HG02938 (cell line): ENCODE measurements around the gene TMEM53.

Source experiments
- ATAC-seq: cut with Tn5 transposase; IDR thresholded peaks from one replicate; pipeline ENCODE4 v1.9.1; 2021; ENCODE audit warnings: mild to moderate bottlenecking, moderate library complexity; ENCODE audit not compliant: unreplicated experiment

The TMEM53 gene

DNA sequence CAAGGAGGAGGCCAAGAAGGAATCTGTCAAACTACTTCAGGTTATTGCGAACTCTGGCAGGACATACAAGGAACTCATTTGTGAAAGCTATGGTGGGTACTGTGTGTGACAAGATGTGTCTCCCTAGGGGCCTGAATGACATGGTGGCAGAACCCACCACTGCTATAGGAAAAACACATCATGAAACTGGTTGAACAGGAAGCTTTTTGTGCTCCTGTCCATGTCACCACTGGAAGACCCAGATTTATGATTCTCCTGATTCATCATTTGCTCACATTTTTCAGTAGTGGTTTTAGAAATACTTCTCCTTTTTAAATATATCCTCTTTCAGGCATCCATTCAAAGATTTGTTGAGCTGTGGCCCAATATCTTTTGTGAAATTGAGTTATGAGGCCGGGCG, 23.9 kb upstream of the TMEM53 start:
- no peak for ATAC-seq

DNA sequence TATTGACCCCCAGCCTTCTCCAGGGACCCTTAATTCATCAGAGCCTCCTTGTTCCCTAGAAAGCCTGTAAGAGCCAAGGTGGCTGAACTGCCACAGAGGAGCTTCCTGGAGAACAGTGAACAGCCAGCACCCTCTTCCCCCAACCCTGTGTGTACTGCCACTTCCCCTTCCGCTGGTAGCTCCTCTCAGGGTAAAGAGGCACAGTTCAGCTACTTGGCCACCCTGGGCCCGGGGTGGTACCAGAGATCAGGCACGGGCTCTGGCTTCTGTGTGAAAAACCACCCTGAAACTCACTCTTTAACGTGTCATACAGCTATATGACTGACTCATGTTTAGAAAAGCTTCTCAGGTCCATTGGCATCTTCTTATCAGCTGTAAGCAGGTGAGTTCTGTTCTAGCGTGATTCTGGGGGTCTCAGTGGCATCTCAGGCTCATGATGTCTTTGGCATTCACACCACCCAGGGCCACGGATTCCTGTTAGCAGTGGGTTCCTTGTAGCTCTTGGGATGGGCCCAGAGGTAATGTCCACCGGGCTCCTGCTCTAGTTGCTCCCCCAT, 22.6 kb upstream of the TMEM53 start:
- no peak for ATAC-seq

DNA sequence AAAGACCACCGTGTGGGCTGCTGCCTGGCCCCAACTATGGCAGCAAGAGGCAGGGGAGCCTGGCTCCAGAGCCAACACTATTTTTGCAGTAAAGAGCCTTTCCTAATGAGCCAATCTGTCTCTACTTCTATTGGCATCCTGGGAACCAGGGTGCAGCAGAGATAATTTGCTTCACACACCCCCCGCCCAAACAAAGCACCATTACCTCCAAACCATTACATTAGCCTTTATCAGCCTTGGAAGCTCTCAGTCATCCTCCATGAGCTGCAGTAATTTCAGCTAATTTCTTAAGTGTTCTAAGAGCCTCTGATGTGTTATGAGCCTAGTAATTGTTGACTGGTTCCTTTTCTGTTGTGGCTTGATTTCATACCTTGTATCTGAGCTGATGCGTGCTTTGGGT, 21.8 kb upstream of the TMEM53 start:
- no peak for ATAC-seq

DNA sequence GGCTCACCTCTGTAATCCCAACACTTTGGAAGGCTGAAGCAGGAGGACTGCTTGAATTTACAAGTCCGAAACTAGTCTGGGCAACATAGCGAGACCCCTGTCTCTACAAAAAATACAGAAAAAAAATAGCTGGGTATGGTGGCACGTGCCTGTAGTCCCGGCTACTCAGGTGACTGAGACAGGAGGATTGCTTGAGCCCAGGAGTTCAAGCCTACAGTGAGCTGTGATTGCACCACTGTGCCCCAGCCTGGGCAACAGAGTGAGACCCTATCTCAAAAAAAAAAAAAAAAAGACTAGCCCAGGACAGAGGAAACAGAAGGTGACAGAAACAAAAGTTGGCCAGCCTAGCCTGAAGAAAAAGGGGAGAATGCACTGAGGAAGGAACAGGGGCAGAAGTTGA, 21.4 kb upstream of the TMEM53 start:
- ATAC-seq: no peak

DNA sequence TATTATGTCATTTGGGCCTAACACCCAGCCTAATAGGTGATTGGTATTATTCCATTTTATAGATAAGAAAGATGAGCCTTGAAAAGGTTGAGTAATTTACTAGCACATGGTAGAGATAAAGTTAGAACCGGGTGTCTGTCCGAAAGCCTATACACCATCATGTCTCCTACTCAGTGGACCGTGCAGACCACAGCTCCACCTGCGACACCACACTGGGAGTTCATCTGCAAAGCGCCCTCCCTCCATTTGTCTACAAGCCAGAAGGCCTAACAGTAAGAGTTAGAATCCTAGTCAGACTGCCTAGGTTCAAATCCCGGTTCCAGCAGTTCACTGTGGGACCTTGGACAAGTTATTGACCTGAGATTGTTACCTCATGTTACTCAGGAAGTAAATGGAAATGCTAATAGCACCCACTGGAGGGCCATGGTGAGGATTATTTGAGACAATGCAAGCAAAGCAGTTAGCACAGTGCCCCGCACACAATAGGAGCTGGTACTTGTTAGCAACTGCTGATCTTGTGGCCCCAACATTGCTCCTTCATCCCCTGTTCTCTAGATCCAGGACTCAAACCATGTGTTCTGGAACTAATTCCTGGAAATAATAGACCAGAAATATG, 20.7 kb upstream of the TMEM53 start:
- peak; percentile 66 for ATAC-seq

DNA sequence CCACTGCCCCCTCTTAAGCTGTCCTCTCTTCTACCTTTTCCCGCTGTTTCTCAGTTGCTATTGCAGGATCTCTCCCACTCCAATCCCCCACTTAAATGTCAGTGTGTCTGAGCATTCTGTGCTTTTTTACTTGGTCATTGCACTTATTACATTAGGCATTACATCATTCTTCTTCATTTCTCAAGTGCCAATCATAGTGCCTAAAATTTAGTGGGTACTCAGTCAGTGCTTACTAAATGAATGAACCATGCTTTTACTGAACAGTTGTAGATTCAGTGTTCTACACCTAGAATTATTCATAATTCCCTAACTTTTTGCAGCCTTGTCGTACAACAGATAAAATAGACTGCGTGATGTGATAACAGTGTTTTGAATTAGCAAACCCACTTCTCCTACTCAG, 19.6 kb upstream of the TMEM53 start:
- ATAC-seq: no peak

DNA sequence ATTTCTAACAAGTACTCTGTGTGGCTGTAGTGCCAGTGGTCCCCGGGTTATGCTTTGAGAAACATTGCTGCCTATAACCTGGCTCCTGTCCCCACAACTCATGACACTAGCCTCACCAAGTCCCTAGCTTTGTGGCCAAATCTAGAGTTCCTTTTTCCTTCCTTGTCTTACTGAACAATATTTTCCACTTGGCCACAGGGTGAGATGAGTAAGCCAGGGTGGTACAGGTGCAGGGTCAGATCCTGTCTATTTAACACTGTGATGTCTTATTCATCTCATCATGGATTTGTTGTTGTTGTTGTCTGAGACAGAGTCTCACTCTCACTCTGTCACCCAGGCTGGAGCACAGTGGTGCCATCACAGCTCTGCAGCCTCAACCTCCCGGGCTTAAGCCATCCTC, 18.9 kb upstream of the TMEM53 start:
- no peak for ATAC-seq

DNA sequence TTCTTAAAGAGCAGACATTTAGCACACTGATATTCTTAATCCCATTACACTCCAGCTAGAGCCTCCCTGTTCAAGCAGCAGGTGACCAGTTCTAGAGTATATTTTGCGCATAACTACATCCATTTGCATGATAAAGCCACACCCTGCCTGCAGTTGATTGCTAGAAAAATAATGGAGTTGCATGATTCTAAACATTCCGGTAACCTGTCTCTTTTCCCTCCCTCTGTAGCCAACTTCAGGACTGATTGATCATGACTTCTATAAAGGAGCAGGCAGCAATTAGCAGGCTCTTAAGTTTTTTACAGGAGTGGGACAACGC, 15.1 kb upstream of the TMEM53 start:
- ATAC-seq: no peak

DNA sequence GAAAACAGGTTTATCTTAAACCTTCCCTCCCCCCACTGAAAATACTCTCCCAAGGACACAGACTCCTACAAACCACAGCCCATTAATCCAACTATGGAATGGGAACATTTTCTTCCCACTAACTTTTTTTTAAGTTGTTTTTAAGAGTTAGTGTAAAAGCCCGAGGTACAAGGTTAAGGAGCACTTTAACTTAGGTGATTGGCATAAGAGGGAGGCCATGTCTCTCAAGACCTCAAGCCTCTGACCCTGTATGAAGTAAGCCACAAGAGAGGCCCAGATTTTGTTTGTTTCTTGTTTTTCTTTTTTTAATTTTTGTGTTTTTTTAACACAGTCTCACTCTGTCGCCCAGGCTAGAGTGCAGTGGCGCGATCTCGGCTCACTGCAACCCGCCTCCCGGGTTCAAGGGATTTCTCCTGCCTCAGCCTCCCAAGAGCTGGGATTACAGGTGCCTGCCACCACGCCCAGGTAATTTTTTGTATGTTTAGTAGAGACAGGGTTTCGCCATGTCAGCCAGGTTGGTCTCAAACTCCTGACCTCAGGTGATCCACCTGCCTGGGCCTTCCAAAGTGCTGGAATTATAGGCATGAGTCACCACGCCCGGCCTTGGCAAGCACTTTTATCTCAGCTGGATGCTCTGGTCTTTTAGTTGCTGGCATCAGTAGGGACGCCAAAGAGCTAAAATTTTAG, 14.6 kb upstream of the TMEM53 start:
- ATAC-seq: no peak

DNA sequence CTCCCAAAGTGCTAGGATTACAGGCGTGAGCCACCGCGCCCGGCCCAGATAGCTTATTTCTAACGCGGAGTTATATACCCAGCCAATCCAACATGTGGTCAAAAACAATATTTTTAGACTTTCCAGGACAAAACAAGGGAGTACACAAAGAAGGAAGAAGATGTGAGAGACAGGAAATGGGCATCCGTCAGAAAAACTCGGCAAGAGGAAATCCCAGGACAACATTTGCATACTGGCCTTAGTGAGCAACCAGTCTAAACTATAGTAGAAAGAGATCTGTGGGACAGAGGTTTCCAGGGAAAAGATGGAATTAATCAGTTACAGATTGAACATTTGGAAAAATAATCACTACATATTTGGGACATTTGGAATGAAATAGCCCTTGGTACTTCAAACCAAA, 11.6 kb upstream of the TMEM53 start:
- ATAC-seq: no peak

DNA sequence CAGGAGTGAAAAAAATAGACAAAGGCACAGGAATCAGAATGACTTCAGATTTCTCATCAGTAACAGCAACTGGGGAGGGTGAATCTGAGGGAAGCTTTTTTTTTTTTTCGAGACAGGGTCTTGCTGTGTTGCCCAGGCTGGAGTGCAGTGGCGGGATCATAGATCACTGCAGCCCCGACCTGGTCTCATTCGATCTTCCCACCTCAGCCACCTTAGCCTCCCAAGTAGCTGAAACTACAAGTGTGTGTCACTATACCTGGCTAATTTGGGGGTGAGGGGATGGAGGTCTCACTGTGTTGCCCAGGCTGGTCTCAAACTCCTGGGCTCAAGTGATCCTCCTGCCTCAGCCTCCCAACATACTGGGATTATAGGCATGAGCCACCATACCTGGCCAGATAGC, 10.9 kb upstream of the TMEM53 start:
- ATAC-seq: no peak

DNA sequence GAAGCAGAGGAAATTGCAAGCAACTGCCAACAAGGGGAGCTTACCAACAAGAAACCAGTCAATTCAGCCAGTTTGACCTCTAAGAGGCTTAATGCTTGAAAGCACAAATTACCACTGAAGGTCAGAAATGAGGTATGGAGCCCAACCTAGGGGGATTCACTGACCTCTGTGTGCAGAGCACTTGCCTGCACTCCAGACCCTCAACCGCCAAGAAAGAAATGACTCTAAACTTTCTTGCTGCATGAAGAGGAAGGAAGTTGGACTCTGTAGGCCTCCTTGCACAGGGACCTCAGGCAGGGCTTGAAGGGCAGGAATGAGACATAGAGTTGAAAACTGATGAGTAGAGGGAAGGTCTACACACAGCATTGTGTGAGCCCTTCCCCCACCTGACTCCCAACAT, 10.2 kb upstream of the TMEM53 start:
- ATAC-seq: peak; percentile 85

DNA sequence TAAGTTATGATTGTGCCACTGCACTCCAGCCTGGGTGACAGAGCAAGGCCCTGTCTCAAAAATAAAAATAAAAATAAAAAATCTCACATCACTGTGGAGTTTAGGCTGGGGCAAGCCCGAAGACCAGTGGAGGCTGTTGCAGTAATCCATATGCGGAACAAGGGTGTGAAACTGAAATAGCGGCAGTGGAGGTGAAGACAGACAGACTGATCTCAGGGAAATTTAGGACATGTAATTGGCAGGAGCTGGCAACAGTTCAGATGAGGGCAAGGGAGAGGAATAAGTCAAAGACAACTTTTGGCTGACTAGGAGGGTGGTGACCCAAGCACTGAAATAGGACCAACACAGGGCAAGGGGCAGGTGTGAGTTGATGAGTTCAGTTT, 8.6 kb upstream of the TMEM53 start:
- no peak for ATAC-seq

DNA sequence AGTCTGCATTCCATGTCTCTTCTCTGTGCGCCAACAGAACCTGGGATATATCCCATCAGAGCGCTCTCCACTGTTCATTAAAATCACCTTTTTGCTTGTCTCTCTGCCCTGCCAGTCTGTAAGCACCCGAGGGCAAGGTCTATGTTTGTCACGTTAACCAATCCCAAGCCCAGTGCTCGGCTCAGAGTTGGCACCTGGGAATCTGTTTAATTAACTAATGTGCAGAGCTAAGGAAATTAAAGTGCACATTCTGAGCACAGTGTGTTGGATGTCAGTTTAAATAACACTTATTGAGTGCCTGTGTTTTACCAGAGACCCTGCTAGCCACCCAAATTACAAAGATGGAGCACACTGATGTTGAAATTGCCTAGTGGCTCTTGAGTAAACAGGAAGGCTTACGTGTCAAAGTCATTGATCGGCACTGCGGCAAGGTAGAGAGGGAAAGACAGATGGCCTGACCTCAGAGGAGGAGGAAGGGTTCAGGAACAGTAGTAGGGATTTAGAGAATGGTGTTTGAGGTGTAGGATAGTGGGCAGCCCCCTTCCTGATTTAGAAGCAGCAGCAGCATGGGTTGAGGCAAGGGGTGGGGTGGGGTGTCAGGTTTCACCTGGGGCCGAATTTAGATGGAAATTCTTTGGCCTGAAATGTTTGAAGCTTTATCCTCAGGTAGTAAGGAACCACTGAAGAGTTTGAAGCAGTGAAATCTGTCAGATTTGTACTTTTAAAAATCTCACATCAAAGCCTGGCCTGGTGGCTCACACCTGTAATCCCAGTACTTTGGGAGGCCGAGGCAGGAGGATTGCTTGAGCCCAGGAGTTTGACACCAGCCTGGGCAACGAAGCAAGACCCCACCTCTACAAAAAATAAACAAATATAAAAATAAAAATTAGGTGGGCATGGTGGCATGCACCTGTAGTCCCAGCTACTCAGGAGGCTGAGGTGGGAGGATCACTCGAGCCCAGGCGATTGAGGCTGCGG, 7.9 kb upstream of the TMEM53 start:
- no peak for ATAC-seq

DNA sequence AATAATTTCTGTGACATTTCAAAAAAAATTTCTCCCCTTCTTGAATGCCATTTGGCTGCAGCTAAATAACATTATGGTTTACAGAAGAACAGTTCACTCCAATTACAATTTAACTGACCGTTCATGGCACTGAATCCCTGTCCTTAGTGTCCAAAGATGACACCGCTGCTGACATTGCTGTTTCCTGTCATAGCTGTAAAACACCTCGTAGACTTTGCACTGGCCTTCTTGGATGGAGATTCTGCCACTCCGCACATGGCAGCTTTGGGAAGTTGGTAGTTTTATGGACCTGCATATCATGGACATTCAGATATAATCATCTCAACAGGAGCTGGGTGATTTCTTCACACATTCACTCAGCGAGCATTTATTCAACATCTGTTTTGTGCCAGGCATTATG, 5.2 kb upstream of the TMEM53 start:
- ATAC-seq: no peak

DNA sequence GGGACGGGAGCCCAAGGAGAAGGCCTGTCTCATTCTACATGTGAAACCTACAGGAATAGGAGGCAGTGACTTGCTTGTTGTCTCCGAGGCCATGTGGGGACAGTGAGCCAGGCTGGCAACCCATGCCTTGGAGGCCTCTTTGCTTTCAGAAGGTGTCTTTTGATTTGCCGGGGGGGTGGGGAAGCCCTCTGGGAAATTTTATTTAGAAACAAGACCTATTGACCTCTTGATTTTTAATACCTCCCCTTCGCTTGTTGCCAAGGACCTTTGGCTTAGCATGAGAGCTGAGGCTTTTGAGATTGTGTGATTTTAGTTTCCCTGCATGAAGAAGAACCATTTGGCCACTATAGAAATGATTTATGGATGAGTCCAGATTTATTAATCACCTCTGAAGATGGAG, 4.3 kb upstream of the TMEM53 start:
- ATAC-seq: no peak

DNA sequence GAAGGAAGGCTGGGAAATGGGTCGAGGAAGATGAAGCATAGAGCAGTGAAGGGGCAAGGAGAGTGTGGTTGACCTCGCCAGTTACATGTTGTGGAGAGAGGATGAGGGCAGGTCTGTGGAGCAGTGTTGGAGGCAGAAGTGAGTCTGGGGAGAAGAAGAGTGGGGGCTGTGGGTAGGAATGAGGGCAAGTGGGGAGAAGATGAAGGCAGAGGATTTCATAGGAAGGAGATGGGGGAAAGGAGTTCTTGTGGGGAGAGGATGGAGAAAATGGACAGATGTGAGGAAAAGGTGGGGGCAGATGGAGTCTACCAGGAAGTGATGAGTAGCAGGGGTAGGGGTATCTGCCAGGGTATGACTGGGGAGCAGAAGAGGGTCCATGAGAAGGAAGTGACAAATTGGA, 3.8 kb upstream of the TMEM53 start:
- ATAC-seq: no peak

DNA sequence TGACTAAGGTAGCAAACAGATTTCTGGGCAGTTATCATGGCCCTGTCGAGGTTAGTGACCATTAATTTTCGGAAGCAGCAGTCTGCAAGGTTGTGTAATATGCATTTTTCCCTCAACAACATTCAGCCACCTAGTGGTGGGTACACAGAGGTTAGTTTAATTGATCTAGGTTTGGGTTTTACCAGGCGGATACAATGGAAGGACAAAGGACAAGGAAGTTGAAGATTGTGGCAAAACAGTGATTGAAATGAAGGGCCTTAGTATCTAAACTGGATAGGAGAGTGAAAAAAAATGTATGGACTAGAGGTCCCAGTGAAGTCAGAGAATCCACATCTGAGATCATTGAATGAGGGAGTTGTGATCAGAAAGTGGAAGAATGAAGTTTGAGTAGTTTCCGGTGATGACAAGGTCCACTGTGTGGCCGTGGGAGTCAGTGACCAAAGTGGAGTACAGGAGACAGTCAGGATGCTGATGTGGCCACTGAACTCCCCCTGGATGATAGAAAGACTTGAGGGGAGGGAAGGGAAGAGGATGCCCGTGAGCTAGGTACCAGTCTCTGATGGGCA, 3.0 kb upstream of the TMEM53 start:
- no peak for ATAC-seq

DNA sequence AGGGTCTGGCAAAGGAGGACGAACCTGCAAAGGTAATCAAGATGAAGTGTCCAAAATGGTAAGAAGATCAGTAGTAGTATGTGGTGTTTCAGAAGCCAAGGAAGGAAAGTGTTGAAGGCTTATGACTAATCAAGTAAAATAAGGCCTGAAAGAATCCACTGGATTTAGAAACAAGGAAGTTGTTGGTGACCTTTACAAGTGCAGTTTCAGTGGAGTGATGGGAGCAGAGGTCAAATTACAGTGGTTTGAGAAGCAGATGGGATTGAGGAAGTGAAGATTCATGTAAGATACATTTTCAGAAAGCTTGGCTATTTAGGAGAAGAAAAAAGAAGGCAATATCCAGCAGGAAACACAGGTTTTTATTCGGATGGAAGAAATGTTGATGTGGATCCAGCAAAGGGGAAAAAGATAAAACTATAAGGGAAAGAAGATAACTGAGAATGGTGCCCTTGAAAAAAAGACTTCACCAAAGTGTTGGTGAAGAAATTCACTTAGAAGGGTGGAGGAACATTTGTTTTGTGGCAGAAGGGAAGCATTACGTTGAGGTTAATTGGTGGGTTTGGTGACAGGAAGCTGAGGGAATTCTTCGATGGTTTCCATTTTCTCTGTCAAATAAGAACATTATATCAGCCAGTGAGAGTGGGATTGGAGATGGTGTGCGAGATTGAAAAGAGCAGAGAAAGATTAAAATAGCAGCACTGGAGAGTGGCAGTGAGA, 2.4 kb upstream of the TMEM53 start:
- ATAC-seq: no peak

DNA sequence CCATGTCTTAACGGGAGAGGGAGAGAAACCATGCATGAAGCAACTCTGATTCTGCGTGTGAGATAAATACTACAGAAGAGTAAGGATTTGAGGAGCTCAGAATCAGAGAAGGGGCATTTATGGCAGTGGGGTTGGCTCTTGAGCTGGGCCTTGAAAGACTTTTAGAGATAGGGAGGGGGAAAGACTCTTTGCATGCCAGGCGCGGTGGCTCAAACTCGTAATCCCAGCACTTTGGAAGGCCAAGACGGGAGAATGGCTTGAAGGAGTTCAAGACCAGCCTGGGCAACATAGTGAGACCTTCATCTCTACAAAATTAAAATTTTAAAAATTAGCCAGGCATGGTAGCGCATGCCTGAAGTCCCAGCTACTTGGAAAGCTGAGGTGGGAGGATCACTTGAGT, 905 bp upstream of the TMEM53 start:
- no peak for ATAC-seq

DNA sequence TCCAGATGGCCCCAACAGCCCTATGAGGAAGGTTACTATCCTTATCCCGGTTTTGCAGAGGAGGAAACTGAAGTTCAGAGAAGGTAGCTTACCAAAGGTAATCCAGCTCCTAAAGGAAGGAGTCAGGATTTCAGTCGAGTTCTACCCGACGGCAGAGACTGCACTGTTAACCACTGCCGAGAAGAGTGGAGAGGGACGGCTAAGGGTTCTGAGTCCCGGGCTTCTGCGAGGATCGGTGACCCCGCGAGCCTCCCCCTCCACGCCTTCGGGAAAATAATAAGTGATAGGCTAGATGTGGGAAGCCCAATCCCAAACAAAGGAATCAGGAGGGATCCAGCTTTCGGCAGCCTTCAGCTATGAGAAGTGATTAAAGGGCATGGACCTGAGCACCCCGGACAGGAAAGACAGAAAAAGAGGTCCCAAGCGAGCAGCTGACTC, 587 bp downstream of the TMEM53 start:
- ATAC-seq: no peak
